Measurements from ENCODE around the gene FBXW2.
"Not testable (repeated sequence)": the region's sequence is repeated elsewhere in the genome, so short reads cannot be mapped to it uniquely, and the experiment has no call there.

The FBXW2 gene

DNA sequence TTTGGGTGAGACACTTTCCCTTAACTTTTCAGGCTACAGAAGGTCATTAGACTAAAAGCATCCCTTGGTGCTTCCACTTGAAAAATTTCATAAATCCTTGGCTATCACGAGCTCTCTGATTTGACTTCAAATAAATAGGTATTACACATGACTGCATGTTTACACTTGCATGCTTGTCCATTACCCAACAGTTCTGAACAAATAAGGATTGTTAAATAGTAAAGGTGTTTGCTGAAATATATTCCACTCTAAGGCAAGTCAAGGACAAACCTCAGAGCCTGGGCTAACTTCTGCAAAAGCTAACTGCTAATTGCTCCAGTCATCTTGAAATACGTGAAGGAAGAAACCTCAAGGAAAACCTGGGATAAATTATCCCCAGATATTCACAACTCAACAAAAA, 14.5 kb downstream of the FBXW2 start:
- no peak for DNase-seq

DNA sequence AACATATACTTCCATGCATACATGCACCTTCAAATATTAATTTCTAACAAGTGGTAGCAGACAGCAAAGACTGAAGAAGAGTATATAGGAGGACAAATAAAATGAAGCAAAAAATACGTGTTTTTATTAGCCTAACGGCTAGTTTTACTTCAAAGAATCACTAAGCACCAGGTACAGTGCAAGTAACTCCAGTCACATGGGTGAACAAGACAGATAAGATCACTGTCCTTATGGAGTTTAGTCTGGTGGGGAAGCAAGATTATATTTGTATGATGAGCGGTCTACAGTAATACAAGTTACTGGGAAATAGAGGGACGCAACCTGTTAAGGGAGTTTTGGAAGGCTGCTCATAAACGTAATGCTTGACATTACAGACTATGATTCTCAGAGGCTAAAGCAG, 16.0 kb downstream of the FBXW2 start:
- DNase-seq: no peak

DNA sequence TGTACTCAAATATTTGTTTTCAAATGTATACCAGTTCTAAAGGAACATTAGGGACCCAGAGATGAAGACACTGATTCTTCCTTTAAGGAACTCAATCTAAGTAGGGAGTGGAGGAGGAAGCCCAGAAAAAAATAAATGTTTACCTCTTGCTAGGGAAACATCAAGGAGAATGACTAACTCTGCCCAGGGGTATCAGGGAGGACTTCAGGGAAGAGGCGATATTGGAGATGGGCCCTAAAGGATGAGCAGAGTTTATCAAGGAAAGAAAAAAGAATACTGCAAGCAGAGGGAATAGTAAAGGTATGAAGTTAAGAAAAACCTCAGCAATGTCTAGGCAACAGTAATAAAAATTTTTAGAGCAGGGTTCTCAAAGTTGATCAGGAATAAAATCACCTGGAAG, 16.4 kb downstream of the FBXW2 start:
- no peak for DNase-seq

- no peak for DNase-seq
These were observed 17.4 kb downstream of the FBXW2 start for GRCh38 chr9:120775859-120776258.

GRCh38 chr9:120774719-120775118, 18.5 kb downstream of the FBXW2 start:
- DNase-seq: no peak

DNA sequence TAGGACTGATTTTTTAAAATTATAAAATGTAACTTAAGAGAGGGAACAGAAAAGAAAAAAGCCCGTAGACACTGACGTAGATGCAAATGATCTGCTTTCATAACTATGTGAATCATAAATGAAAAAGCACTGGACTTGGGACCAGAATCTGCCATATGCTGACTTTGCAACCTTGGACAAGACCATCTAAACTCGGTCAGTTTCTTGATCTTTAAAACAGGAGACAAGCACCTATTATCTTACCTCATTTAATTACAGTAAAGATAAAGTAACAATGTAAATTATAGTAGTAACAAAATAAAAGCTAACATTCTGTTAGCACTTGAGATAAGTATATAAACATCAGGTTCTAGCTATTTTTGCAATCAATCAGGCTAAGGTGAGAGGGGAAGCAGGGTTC, 20.0 kb downstream of the FBXW2 start:
- DNase-seq: no peak

GRCh38 chr9:120770931-120771330, 22.3 kb downstream of the FBXW2 start:
- no peak for DNase-seq

- no peak for DNase-seq
These were observed 24.3 kb downstream of the FBXW2 start for GRCh38 chr9:120768886-120769285.

DNA sequence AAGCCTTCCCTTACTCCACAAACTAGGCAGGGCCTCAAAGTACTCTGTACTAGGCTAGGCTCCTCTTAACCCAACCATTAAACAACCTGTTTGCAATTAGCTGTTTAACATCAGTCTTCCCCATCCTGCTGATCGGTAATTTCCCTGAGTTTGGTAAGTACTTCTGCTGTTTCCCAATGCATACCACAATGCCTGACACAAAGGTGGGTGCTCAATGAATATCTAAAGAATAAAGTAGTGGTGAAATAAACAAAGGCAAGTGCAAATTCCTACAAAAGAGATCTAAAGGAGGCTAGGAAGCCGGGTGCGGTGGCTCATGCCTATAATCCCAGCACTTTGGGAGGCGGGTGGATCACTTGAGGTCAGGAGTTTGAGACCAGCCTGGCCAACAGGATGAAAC, 25.0 kb downstream of the FBXW2 start:
- DNase-seq: no peak

DNA sequence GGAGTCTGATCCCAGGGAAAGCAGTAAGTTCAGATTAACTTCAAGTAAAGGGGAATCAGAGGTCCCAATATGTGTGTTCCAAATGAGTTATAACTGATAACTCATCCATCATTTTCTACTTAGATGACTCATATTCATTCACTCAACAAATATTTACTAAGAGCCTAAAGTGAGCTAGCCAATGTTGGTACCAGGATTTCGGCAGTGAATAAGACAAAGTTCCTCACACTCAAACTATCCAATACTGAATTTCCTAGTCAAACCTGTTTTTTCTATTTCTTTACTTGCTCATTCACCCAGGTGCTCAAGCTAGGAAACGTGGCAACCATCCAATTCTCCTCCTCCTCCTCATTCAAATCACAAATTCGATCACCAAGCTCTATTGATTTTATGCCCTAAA, 25.8 kb downstream of the FBXW2 start:
- no peak for DNase-seq

- no peak for DNase-seq
These were observed 27.2 kb downstream of the FBXW2 start for GRCh38 chr9:120765910-120766425.

GRCh38 chr9:120764476-120764875, 28.7 kb downstream of the FBXW2 start:
- DNase-seq: no peak

- no peak for DNase-seq
These were observed 32.2 kb downstream of the FBXW2 start for GRCh38 chr9:120761006-120761405.

DNA sequence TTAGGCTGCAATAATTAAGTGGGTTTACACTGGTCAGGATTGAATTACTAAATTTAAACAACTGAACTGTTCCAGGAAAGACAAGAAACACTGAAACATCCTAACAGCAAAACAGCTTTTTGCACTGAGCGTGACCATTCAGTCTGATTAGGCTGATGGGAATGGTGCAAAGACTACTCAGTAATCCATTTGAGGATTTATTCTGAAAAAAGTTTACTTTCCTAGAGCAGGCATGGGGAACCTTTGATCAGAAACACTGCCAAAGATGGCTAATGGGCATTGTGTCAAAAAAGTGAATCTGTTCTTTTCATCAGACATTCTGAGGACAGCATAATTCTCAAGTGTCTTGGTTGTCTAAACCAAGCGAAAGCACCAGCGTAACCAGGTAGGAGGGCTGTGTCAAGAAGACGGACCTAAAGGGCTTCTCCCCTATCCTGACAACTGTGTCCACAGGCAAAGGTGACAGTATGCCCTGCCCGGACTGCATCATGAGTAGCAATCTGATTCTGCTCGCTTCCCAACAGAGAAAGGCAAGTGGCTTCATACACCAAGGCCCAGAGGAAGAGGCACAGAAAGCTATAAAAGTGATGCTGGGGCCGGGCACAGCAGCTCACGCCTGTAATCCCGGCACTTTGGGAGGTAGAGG, 33.3 kb downstream of the FBXW2 start:
- no peak for DNase-seq

DNA sequence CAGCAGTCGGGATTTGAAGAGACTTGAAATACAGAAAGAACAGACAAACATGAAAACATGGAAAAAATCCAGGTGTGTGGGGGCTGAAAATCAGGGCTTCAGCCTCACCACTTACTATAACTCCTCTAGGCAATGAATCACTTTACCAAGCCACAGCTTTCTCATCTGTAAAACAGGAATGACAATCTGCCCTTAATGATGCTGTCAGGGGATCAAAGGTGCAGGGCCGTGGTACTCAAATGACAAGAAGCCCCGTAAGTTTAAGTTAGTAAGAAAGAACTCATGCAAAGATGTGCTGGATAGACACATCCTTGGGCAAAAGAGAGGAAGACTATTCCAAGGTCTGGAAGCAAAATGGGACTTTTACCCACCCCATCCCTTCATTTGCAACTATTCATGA, 34.7 kb downstream of the FBXW2 start:
- DNase-seq: no peak

- no peak for DNase-seq
These were observed 35.9 kb downstream of the FBXW2 start for GRCh38 chr9:120757026-120757913.

- no peak for DNase-seq
These were observed 36.7 kb downstream of the FBXW2 start for GRCh38 chr9:120756531-120756930.

DNA sequence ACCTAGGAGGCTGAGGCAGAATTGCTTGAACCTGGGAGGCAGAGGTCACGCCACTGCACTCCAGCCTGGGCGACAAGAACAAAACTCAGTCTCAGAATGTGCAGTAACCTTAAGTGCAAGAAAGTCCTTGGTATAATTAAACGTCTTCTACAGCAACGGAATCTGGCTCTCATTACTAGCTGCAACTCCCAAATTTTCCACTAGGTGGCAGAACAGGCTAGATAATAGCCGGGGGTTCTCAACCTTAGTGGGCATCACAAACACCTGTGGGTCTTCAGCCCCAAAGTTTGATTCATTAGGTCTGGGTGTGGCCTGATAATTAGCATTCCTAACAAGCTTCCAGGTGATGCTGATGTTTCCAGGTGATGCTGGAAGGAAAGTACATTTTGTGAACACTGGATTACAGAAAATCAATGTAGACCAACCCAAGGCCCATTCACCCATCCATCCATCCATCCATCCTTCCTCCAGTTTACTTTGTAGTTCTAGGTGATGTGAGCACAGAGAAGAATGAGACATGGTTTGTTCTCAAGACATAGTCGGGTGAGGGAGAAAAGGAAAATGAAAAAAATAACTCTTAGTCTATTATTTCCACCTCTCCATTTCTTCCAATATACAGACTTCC, 37.3 kb downstream of the FBXW2 start:
- DNase-seq: peak; percentile 74

DNA sequence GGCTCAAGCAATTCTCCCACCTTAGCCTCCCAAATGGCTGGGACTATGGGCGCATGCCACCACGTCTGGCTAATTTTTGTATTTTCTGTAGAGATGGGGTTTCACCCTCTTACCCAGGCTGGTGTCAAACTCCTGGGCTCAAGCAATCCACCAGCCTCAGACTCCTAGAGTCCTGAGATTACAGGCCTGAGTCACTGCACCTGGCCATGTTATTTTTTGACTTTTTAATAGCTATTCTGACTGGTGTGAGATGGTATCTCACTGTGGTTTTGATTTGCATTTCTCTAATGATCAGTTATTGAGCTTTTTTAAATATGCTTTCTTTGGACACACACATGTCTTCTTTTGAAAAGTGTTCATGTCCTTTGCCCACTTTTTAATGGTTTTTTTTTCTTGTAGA, 38.2 kb downstream of the FBXW2 start:
- DNase-seq: no peak

GRCh38 chr9:120750421-120750820, 42.8 kb downstream of the FBXW2 start:
- DNase-seq: no peak

DNA sequence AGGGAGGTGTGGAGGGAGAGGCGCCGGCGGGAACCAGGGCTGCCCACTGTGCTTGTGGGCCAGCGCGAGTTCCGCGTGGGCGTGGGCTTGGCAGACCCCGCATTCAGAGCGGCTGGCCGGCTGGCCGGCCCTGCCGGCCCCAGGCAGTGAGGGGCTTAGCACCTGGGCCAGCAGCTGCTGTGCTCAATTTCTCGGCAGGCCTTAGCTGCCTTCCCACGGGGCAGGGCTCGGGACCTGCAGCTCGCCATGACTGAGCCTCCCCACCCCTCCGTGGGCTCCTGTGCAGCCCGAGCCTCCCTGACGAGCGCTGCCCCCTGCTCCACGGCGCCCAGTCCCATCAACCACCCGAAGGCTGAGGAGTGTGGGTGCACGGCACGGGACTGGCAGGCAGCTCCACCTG, 46.9 kb downstream of the FBXW2 start:
- not testable (repeated sequence) for DNase-seq

DNA sequence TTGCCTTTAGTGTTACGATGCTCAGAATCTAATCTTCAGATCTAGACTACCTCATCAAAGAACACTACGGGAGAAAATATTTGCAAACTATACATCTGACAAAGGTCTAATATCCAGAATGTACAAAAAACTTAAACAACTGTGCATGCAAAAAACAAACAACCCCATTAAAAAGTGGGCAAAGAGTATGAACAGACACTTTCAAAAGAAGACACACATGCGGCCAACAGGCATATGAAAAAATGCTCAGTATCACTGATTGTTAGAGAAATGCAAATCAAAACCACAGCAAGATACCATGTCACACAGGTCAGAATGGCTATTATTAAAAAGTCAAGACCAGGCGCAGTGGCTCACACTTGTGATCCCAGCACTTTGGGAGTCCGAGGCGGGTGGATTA, 47.9 kb downstream of the FBXW2 start:
- no peak for DNase-seq

GRCh38 chr9:120742951-120743416, 50.2 kb downstream of the FBXW2 start:
- DNase-seq: peak; percentile 43

DNA sequence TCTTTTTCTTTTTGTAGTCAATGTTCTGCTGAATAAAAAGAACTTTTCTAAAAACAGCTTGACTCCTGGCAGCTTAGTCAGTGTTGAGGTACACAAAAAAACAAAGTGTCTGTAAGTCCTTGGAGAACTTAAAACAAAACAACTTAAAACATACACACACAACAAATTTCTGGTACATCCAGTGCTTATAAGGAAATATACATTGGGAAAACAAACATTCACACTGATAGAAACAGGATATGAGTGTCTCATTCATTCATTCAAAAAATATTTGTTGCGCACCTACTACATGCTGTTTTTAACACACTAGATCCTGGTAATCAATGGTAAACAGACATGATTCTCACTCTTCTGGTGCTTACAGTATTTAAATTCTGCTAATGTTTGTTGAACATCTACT, 51.5 kb downstream of the FBXW2 start:
- DNase-seq: no peak
